Astrocyte (in vitro differentiated cells and primary cell): ENCODE measurements around the gene HSP90AA1. TPM values are rescaled to one million over a fixed set of nuclear protein-coding genes. Genes with fewer than 3 reads are reported as not detected.

Experiments used
- DNase-seq: peaks from one replicate; pipeline ENCODE4 v3.0.0-alpha.2; 2010; ENCODE audit warnings: low read depth
- FAIRE-seq: peaks from 2 replicates; lab custom pipeline; 2011; peaks lifted over from hg19 to GRCh38; lab: Jason Lieb, UNC
- H2AFZ ChIP-seq: 2 replicates; pipeline ENCODE4 v1.6.0; 2012; ENCODE audit warnings: low read depth, low read length, inconsistent platforms
- H3K27ac ChIP-seq: 2 replicates; pipeline ENCODE4 v1.5.1; 2011; ENCODE audit warnings: low read depth, low read length, inconsistent platforms
- H3K27me3 ChIP-seq: 2 replicates; pipeline ENCODE4 v1.6.0; 2011; ENCODE audit warnings: low read length, inconsistent platforms; ENCODE audit not compliant: insufficient read depth
- H3K36me3 ChIP-seq: 2 replicates; pipeline ENCODE4 v1.5.1; 2011; ENCODE audit warnings: low read length, inconsistent platforms; ENCODE audit not compliant: insufficient read depth
- H3K4me1 ChIP-seq: 2 replicates; pipeline ENCODE4 v1.5.1; 2011; ENCODE audit warnings: low read length, inconsistent platforms; ENCODE audit not compliant: insufficient read depth
- H3K4me2 ChIP-seq: 2 replicates; pipeline ENCODE4 v1.6.0; 2012; ENCODE audit warnings: low read length, inconsistent platforms
- H3K4me3 ChIP-seq: 2 replicates; pipeline ENCODE4 v1.5.1; 2011; ENCODE audit warnings: low read depth, mild to moderate bottlenecking, low read length, inconsistent platforms; ENCODE audit not compliant: insufficient read depth
- H3K79me2 ChIP-seq: 2 replicates; pipeline ENCODE4 v1.6.0; 2012; ENCODE audit warnings: mild to moderate bottlenecking, low read length, inconsistent platforms; ENCODE audit not compliant: insufficient read depth
- H3K9ac ChIP-seq: 2 replicates; pipeline ENCODE4 v1.6.0; 2012; ENCODE audit warnings: mild to moderate bottlenecking, low read length, inconsistent platforms
- H3K9me3 ChIP-seq: 2 replicates; pipeline ENCODE4 v1.5.1; 2012; ENCODE audit warnings: low read depth, mild to moderate bottlenecking, low read length, inconsistent platforms; ENCODE audit not compliant: insufficient read depth
- H4K20me1 ChIP-seq: 2 replicates; pipeline ENCODE4 v1.6.0; 2012; ENCODE audit warnings: low read length, inconsistent platforms; ENCODE audit not compliant: insufficient read depth
- H3K27ac Mint-ChIP-seq: one replicate; pipeline ENCODE4 v1.8.0; 2021; ENCODE audit warnings: mild to moderate bottlenecking, mixed read lengths; ENCODE audit not compliant: unreplicated experiment
- H3K27me3 Mint-ChIP-seq: one replicate; pipeline ENCODE4 v1.8.0; 2021; ENCODE audit warnings: low read depth, mixed read lengths; ENCODE audit not compliant: unreplicated experiment
- H3K36me3 Mint-ChIP-seq: one replicate; pipeline ENCODE4 v1.8.0; 2021; ENCODE audit warnings: low read depth, mixed read lengths; ENCODE audit not compliant: unreplicated experiment
- H3K4me1 Mint-ChIP-seq: one replicate; pipeline ENCODE4 v1.8.0; 2021; ENCODE audit warnings: low read depth, mixed read lengths; ENCODE audit not compliant: unreplicated experiment
- H3K4me3 Mint-ChIP-seq: one replicate; pipeline ENCODE4 v1.8.0; 2021; ENCODE audit warnings: mild to moderate bottlenecking, moderate library complexity, mixed read lengths; ENCODE audit not compliant: unreplicated experiment
- H3K9me3 Mint-ChIP-seq: one replicate; pipeline ENCODE4 v1.8.0; 2021; ENCODE audit warnings: mild to moderate bottlenecking, mixed read lengths; ENCODE audit not compliant: unreplicated experiment
- EZH2 ChIP-seq: IDR thresholded peaks from 2 replicates; pipeline ENCODE4 v1.6.1; 2012; ENCODE audit warnings: mild to moderate bottlenecking, low read length, inconsistent platforms; ENCODE audit not compliant: insufficient read depth
- total RNA-seq: library from RNA; stranded (reverse); gene quantifications from 2 replicates; pipeline ENCODE4 v1.2.1, GENCODE V29; 2021
- TF ChIP-seq, protein P1 (sequence below): IDR thresholded peaks from 2 replicates; pipeline ENCODE4 v1.5.1; 2011; ENCODE audit warnings: low read depth, mild to moderate bottlenecking, inconsistent platforms, low read length, moderate library complexity; ENCODE audit not compliant: insufficient read depth

Gene HSP90AA1
- total RNA-seq, 1 donor from 2014 or later, result 428 TPM

DNA sequence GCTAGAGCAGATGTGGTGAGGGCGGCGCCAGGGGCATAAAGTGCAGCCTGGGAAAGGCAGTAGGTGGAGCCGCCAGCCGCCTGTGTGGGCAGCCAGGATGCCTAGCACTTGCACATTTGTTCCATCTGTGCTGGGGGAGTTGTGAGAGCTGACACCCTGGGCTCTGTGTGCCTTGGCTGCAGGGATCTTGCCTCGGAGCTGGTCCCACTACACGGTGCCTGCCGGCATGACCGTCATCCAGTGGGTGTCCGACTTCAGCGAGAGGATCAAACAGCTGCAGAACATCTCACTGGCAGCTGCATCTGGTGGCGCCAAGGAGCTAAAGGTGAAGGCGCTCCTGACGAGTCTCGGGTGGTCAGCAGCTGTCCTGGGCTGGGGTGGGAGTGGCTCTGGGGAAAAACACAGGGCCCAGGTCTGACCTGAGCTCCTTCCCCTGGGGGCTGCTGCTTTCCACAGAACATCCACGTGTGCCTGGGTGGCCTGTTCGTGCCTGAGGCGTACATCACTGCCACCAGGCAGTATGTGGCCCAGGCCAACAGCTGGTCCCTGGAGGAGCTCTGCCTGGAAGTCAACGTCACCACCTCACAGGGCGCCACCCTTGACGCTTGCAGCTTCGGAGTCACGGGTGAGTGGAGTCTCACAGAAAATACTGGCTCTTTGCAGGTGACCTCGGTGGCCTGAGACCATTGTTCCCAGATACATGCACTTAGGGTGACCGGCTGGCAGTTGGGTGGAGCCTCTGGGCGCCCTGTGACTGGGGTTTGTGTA is 37.4 kb downstream of the HSP90AA1 start:
- FAIRE-seq (no peak), DNase-seq (no peak)
- Histone ChIP-seq H3K27ac (no peak overlapping the region), H3K27me3 (no peaks in the 10 kb centered on the region), H3K9me3 (no peaks in the 10 kb centered on the region), H3K4me3 (no peak overlapping the region), H3K36me3 (peaks cover 60% of the 10 kb centered on the region), H2AFZ (no peak overlapping the region), H3K79me2 (peaks cover 8% of the 10 kb centered on the region), H3K9ac (no peak overlapping the region), H3K4me2 (no peak overlapping the region), H3K4me1 (peaks cover 3% of the 10 kb centered on the region), H4K20me1 (peaks cover 53% of the 10 kb centered on the region)
- no peak overlapping the region for H3K27ac Mint-ChIP-seq
- peaks cover 17% of the 10 kb centered on the region for H3K36me3 Mint-ChIP-seq
- no peak for TF ChIP-seq EZH2
- TF ChIP-seq, protein P1, sequence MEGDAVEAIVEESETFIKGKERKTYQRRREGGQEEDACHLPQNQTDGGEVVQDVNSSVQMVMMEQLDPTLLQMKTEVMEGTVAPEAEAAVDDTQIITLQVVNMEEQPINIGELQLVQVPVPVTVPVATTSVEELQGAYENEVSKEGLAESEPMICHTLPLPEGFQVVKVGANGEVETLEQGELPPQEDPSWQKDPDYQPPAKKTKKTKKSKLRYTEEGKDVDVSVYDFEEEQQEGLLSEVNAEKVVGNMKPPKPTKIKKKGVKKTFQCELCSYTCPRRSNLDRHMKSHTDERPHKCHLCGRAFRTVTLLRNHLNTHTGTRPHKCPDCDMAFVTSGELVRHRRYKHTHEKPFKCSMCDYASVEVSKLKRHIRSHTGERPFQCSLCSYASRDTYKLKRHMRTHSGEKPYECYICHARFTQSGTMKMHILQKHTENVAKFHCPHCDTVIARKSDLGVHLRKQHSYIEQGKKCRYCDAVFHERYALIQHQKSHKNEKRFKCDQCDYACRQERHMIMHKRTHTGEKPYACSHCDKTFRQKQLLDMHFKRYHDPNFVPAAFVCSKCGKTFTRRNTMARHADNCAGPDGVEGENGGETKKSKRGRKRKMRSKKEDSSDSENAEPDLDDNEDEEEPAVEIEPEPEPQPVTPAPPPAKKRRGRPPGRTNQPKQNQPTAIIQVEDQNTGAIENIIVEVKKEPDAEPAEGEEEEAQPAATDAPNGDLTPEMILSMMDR, result no peak
- H3K27me3 Mint-ChIP-seq, result no peaks in the 10 kb centered on the region
- H3K4me3 Mint-ChIP-seq, result no peak overlapping the region
- H3K9me3 Mint-ChIP-seq, result no peaks in the 10 kb centered on the region
- H3K4me1 Mint-ChIP-seq, result no peaks in the 10 kb centered on the region

DNA sequence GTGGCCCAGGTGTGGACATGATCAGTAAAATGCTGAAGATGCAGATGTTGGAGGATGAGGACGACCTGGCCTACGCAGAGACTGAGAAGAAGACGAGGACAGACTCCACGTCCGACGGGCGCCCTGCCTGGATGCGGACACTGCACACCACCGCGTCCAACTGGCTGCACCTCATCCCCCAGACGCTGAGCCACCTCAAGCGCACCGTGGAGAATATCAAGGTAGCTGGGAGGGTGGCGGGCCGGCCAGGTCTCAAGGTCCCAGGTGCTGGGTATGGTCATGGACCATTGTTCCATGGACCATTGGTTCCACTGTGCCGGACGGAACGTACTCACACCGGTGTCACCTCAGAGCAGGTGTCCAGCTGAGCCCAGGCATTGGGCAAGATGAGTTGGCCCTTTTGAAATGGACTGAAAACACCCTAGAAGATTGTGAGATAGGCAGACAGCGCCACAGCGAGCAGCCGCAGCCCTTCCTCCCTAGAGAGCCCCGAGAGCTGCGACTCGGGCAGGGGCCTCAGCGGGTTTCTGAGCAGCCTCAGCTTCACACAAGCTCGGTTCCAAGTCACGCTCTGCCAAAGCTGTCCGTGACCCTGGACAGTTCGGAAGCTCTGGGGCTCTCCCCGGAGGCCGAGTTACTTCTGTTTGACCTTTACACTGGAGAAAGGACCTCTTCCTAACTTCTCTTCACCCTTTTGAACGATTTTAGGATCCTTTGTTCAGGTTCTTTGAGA is 38.9 kb downstream of the HSP90AA1 start:
- Histone ChIP-seq H3K36me3 (peaks cover 68% of the 10 kb centered on the region), H3K4me2 (no peak overlapping the region), H3K4me1 (peaks cover 3% of the 10 kb centered on the region), H3K9me3 (no peaks in the 10 kb centered on the region), H3K9ac (no peak overlapping the region), H3K27me3 (no peaks in the 10 kb centered on the region), H4K20me1 (peaks cover 65% of the 10 kb centered on the region), H2AFZ (no peak overlapping the region), H3K79me2 (peaks cover 9% of the 10 kb centered on the region), H3K27ac (no peak overlapping the region), H3K4me3 (no peak overlapping the region)
- H3K4me1 Mint-ChIP-seq, result no peaks in the 10 kb centered on the region
- no peak for TF ChIP-seq EZH2
- TF ChIP-seq, protein P1, result no peak
- no peaks in the 10 kb centered on the region for H3K27me3 Mint-ChIP-seq
- no peak overlapping the region for H3K4me3 Mint-ChIP-seq
- peaks cover 18% of the 10 kb centered on the region for H3K36me3 Mint-ChIP-seq
- DNase-seq (no peak), FAIRE-seq (no peak)
- H3K9me3 Mint-ChIP-seq, result no peaks in the 10 kb centered on the region
- H3K27ac Mint-ChIP-seq, result no peak overlapping the region
